Activated T-cell treated with anti-CD3 and anti-CD28 coated beads, Interleukin-2, amount 50 U/mL, for 1 hour (primary cell): Measurements from ENCODE around the gene PPP2R2C.

Experiments used
- DNase-seq: peaks from one replicate; pipeline ENCODE4 v3.0.0-alpha.2; 2020

PPP2R2C gene

GRCh38 chr4:6493658-6494304 lies 21.4 kb upstream of the PPP2R2C start:
- no peak for DNase-seq

GRCh38 chr4:6492861-6493657 lies 20.6 kb upstream of the PPP2R2C start:
- no peak for DNase-seq

GRCh38 chr4:6492027-6492590 lies 19.7 kb upstream of the PPP2R2C start:
- no peak for DNase-seq

- DNase-seq, result no peak
These were observed 18.8 kb upstream of the PPP2R2C start for GRCh38 chr4:6491235-6491634.

GRCh38 chr4:6489927-6490326 lies 17.5 kb upstream of the PPP2R2C start:
- no peak for DNase-seq

GRCh38 chr4:6487466-6487865 lies 15.1 kb upstream of the PPP2R2C start:
- DNase-seq, result no peak

- DNase-seq, result no peak
These were observed 8.2 kb upstream of the PPP2R2C start for GRCh38 chr4:6480534-6481088.

GRCh38 chr4:6478546-6479220 lies 6.3 kb upstream of the PPP2R2C start:
- no peak for DNase-seq

GRCh38 chr4:6476893-6477292 lies 4.5 kb upstream of the PPP2R2C start:
- no peak for DNase-seq

- no peak for DNase-seq
These were observed 3.1 kb upstream of the PPP2R2C start for GRCh38 chr4:6475492-6476020.

- DNase-seq, result no peak
These were observed 2.5 kb upstream of the PPP2R2C start for GRCh38 chr4:6474705-6475457.

GRCh38 chr4:6474053-6474568 lies 1.7 kb upstream of the PPP2R2C start:
- no peak for DNase-seq

GRCh38 chr4:6473264-6474052 lies 1.0 kb upstream of the PPP2R2C start:
- no peak for DNase-seq

- DNase-seq, result no peak
These were observed 417 bp downstream of the PPP2R2C start for GRCh38 chr4:6472008-6472386.

- DNase-seq, result no peak
These were observed 957 bp downstream of the PPP2R2C start for GRCh38 chr4:6471307-6472007.

- DNase-seq, result no peak
These were observed 1.7 kb downstream of the PPP2R2C start for GRCh38 chr4:6470502-6471306.

- no peak for DNase-seq
These were observed 2.4 kb downstream of the PPP2R2C start for GRCh38 chr4:6469898-6470501.

- DNase-seq, result no peak
These were observed 3.3 kb downstream of the PPP2R2C start for GRCh38 chr4:6469144-6469543.

GRCh38 chr4:6468376-6468775 lies 4.0 kb downstream of the PPP2R2C start:
- DNase-seq, result no peak
